ENCODE results near the gene C13orf42.

Gene C13orf42

DNA sequence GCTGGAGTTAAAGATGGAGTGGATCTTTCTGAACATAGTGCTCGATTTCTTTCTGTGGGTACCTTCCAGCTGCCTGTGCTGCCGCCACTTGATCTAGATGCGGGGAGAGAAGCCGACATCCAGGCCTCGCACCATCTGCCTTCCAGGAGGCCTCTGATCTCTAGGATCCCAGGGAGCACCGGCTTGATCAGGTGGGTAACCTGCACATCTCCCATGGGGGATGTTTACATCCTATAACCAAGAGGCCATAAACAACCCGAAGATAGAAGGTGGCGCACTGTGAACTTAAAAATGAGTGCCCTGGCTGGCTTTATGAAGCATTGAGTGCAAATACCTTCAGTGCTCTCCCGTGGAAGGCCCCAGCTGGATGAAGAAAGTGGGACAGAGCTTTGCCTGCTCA lies at the start of gene C13orf42:
C13orf42 (minus strand) TSS at position 101 of the 400 bp plus-strand sequence; CDS start at position 36, 65 bp downstream.
- DNase-seq (ENCODE audit: low spot score) = no peak

DNA sequence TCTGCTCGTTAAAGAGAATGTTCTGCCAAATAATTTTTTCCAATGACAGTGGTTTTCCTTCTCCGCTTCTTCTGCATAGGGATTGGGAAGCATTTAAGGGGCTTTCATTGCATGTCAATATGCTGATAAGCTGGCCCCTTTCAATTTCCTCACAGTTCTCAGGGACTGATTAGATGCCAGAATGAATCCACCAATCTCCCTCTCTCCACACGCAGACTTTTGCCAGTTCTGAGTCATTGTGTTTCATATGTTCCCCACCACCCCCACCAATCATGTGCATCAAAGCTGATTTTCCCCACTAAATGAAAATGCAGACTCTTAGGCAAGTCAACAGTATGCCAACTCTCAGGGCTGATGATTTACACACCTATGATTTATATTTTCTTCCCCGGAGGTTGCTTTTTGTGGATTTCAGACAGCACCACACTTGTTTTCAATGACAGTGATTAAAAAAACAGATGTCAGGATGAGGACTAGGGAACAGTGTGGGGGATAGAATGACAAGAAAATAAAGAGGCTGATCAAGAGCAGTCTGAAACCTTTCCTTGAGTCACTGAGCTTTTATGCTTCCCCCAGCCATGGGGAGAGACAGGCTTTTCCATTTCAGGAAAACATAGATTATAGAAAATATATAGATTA lies 47.9 kb upstream of the C13orf42 start:
- DNase-seq (ENCODE audit: low spot score) = no peak

DNA sequence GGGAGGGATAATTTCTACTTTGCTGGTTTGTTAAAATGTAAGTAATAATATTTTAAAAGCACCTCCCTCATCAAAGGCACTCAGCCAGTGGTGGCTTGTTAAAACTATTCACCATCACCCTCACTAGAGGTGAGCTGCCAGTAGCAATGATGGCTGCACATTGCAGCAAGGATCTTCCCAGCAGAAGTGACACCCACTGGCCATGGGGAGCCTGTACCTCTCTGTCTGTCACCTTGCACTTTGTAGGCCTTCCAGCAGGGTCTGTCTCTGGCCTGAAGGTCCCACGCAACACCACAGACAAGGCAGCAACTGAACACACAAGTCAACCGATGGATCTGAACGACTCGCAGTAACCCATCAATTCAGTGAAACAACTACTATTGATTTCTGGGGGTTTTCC lies 47.3 kb upstream of the C13orf42 start:
- DNase-seq (ENCODE audit: low spot score) = no peak

GRCh38 chr13:51156648-51157047 lies 45.6 kb upstream of the C13orf42 start:
- no peak for DNase-seq (ENCODE audit: low spot score)

DNA sequence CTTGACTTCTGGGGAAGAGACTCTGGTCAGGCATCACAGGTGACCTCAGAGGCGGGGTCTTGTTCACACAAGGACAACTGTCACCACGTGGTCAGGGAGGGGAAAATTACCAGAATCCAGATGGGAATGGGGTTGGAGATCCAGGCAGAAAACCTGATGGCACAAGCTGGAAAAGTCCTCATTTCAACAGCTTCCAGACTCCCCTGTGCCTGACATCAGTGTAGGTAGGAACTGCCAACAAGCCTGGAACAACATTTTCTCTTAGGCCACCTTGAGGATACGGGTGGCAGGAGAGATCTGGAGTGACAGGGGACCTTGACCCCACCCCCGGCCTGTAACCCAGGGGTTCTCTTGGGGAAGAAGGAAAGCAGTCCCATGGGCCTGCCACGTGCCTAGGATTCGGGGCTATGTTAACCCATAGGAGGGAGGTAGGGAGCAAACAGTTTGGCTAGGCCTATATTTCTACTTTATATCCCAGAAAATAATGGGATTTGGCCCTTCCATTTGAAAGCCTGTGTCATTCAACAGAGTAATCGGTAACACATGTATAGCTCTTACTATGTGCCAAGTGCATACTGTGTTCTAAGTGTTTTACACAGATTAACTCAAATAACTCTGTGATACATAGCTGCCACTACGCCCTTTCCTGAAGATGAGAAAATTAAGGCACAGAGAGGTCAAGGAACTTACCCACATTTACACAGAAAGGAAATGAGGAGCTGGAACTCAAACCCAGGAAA lies 44.9 kb upstream of the C13orf42 start:
- no peak for DNase-seq (ENCODE audit: low spot score)

GRCh38 chr13:51155161-51155560 lies 44.1 kb upstream of the C13orf42 start:
- DNase-seq (ENCODE audit: low spot score) = no peak

DNA sequence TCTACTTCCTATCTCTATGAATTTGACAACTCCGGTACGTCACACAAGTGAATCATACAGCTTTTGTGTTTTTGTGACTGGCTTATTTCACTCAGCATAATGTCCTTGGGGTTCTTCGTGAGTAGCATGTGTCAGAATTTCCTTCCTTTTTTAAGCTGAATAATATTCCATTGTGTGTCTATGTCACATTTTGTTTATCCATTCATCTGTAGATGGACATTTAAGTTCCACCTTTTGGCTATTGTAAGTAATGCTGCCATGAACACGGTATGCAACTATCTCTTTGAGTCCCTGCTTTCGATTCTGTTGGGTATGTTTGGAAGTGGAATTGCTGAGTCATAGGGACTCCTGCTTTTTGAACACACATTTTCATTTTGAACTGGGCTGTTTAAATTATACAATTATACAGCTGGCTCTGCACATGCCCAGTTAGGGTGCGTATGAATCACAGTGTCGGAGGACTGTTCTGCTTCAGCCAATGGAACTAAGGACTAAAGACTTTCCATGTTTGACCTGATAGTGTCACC lies 43.0 kb upstream of the C13orf42 start:
- DNase-seq (ENCODE audit: low spot score) = no peak

- no peak for DNase-seq (ENCODE audit: low spot score)
Observed at GRCh38 chr13:51153527-51153926, 42.5 kb upstream of the C13orf42 start.

DNA sequence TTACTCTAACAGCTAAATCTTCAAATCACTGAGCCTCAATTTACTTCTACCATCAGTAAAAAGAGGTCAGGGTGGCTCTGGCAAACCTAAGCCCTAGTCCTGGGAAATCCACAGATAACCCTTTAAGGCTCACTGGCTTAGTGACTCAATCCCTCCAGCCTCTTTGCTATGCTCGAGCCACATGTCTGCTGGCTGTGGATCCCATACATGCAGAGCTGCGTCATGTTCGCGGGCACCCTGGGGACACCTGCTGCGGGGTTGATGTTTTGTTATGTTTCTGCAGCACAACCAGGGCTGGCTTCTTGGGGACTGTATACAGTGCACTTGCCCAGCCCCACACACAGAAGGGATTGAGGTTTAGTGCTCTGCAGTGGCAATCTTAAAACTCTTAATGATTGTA lies 41.6 kb upstream of the C13orf42 start:
- DNase-seq (ENCODE audit: low spot score) = no peak

- no peak for DNase-seq (ENCODE audit: low spot score)
Observed at GRCh38 chr13:51151463-51151862, 40.4 kb upstream of the C13orf42 start.

- DNase-seq (ENCODE audit: low spot score) = peak; percentile 50
Observed at GRCh38 chr13:51148952-51149573, 38.0 kb upstream of the C13orf42 start.

GRCh38 chr13:51148223-51148951 lies 37.3 kb upstream of the C13orf42 start:
- DNase-seq (ENCODE audit: low spot score) = no peak

DNA sequence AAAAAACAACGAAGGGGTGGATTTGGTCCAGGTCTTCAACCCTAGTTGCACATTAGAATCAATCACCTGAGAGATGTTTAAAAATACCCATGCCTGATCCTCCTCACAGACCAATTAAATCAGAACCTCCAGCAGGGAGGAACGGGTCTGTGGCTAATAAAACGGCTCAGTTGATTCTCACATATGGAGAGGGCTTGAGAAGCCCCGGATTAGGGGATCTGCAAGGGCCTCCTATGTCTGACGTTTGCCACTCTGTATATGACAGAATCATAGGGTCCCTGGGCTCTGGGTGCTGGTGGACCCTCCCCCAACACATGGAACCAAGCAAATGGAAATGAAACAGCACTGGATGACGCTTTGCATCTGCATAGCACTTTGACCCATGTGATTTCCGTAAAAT lies 36.7 kb upstream of the C13orf42 start:
- no peak for DNase-seq (ENCODE audit: low spot score)

- no peak for DNase-seq (ENCODE audit: low spot score)
Observed at GRCh38 chr13:51146667-51147066, 35.6 kb upstream of the C13orf42 start.

DNA sequence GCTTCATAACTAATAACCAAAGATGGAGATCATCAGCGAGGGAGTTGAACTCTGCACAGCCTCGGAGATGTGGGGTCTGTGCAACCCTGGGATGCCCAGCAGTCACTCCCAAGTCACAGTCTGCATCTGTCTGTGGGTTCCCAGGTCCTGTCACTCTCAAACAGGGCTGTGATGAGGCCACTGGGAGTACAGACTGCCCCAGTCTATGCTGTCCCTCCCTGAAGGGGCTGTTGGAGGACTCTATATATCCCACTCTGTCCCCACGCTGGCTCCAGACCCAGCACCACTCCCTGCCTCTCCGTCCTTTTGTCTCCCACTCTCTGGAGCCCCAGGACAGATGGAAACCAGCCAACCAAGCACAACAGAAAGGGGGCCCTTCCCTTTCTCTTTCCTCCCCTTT lies 26.2 kb upstream of the C13orf42 start:
- DNase-seq (ENCODE audit: low spot score) = no peak

- DNase-seq (ENCODE audit: low spot score) = no peak
Observed at GRCh38 chr13:51136276-51136980, 25.4 kb upstream of the C13orf42 start.

DNA sequence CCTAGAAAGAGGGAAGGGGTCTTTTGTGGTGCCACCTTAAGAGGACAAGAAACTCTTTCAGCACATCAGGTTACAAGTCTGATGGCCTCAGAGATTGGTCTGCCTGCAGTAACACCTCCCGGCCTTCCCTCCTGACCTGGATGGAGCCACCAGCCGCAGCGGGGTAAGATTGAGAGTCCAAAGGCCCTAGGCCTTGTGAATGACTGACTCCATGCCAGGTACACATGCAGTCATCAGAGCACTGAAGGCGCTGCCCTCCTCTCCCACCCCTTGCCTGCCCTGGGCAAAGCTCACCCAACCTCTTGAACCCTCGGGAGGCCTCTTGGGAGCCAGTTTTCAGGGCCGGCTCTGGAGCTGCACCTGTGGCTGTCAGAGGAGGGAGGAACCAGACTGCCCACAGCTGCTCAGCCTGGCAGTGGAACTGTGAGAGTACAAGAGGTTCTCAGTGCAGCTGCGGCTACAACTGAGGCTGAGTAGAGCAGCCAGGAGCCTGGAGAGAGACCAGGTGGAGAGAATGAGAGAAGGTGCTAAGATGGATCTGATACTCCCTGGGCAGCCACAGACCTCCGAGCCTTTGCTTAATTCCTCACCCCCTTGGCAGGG lies 23.8 kb upstream of the C13orf42 start:
- DNase-seq (ENCODE audit: low spot score) = no peak

DNA sequence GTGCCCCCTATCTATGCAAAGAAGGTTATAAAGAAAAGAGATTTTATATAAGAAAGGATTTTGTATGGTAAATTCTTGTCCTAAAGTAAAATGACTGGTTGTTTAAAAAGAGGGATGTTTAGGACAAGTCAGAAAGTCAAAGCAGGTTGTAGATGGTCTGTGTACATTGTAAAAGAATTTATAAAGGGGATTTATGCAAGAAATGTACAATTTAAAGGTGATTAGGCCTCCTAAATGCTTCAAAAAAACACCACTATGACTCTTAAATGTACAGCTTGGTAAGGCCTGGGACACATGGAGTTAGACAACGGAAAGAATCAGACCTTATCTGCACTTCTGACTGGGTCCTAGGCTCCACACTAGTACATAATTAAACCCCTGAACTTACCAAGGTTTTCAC lies 19.3 kb upstream of the C13orf42 start:
- no peak for DNase-seq (ENCODE audit: low spot score)

GRCh38 chr13:51125495-51126226 lies 14.6 kb upstream of the C13orf42 start:
- DNase-seq (ENCODE audit: low spot score) = peak; percentile 80

DNA sequence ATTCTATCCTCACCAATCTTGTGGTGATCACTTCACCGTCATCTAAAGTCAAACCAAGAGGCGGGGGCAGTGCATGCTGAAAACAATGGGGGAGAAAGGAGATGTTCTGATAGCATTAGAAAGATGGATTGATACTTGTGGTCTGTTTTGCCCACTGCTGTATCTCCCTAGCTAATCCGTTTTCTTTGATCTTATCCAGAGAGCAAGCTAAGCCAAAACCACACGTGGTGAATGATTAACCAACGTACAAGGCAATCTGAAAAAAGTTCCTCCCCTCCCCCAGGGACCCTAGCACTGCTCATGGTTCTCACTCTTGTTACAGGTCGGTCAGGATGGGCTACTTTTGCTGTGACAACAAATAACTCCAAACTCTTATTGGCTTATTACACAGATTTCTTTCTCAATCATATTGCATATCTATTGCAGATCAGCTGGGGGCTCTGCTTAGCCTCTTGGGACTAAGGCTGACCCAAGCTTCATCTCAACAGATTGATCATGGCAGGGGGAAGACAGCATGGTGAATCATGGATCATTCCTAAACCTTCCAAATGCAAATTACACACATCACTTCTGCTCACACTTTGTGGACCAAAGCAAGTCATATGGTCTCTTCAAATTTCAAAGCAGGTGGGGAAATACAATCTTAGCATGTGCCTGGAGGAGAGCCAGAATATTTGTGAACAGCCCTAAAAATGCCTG lies 11.9 kb upstream of the C13orf42 start:
- DNase-seq (ENCODE audit: low spot score) = peak; percentile 97

Data from SW480 (cell line).